ENCODE results near the gene SYNGR1. TPM values are rescaled to one million over a fixed set of nuclear protein-coding genes. Genes with fewer than 3 reads are reported as not detected.

The SYNGR1 gene
- total RNA-seq, 4 donors from 2014 or later = 13.3 to 35.5 (median 21.5) TPM

DNA sequence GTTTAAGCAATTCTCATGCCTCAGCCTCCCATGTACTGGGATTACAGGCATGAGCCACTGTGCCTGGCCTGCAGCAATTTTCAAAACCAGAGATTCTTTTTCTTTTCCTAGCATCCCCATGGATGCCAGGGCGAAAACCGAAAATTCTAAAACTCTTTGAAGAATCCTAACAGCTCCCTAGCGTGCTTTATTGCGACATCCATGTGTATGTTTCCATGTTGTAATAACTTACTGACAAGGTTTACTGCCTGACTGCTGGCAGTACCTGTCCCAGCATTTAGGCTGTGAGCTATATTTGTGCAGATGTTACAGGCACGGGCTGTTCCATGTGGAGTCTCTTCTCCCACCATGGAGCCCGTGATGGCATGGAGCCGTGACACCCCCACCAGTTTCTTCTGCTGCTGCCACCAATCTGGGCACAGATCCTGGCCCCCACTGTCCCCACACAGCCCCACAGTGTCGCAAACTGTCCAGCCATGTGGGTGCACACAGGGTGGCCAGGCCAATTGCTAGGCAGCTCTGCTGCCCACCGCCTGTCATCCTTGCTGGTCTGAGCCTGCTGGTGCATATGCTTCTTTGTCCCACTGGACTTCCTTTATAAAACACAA lies 42.7 kb downstream of the SYNGR1 start:
- TF ChIP-seq, protein P1, sequence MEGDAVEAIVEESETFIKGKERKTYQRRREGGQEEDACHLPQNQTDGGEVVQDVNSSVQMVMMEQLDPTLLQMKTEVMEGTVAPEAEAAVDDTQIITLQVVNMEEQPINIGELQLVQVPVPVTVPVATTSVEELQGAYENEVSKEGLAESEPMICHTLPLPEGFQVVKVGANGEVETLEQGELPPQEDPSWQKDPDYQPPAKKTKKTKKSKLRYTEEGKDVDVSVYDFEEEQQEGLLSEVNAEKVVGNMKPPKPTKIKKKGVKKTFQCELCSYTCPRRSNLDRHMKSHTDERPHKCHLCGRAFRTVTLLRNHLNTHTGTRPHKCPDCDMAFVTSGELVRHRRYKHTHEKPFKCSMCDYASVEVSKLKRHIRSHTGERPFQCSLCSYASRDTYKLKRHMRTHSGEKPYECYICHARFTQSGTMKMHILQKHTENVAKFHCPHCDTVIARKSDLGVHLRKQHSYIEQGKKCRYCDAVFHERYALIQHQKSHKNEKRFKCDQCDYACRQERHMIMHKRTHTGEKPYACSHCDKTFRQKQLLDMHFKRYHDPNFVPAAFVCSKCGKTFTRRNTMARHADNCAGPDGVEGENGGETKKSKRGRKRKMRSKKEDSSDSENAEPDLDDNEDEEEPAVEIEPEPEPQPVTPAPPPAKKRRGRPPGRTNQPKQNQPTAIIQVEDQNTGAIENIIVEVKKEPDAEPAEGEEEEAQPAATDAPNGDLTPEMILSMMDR (IDR thresholded peaks at IDR 0.05) = no peak
- TF ChIP-seq POLR2A (IDR thresholded peaks at IDR 0.05) = no peak
- no peak overlapping the region for H3K4me3 ChIP-seq
- no peaks in the 10 kb centered on the region for H3K9me3 ChIP-seq
- intact Hi-C loops (cut with DNase I) = no loop called here
- DNase-seq = no peak
- no peaks in the 10 kb centered on the region for H3K36me3 ChIP-seq
- H3K4me1 ChIP-seq = peaks cover 3 to 12% (median 6%) of the 10 kb centered on the region in 3 donors
- H3K27me3 ChIP-seq = no peaks in the 10 kb centered on the region
- 61 to 67% methylated on average over 5 to 7 of the region's 9 CpGs for WGBS, 2 donors
- no peak overlapping the region for H3K27ac ChIP-seq

DNA sequence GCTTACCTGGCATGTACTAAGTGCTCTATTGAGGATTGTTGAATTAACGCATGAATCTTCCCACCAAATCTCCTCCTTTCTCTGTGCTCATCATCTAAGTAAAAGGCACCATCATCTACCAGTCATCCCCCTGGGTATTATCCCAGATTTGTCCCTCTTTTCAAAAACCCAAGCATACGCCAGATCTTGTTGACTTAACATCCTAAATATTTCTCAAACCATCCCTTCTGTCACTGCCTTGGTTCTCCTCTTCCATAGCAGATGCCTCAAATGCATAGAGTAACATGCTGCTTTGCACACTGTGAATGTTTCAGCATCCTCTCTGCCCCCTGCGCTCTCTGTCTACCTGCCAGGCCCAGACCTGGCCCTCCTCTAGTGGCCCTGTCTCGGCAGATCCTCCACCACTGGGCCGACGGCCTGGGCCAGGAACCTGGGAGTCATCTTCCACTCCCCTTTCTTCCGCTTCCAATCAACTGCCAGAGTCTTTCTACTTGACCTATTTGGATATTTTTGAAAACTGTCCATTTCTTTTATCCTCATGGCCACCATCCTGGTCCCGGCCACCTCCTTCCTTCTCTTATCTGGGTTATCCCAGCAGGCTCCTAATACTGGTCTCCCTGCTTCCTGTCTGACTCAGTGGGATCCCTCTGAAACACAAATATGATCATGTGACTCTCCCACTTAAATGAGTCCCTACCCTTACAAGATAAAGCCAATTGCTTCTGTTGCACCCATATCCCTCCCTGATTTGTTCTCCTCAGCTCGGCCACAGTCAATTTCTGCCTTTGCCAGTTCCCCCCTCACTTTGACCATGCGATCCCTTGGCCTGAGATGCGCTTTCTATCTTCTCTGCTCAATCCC lies 46.4 kb downstream of the SYNGR1 start:
- H3K4me3 ChIP-seq = no peak overlapping the region
- H3K27me3 ChIP-seq = no peaks in the 10 kb centered on the region
- no peak overlapping the region for H3K27ac ChIP-seq
- peaks cover 7 to 17% (median 11%) of the 10 kb centered on the region in 3 donors for H3K4me1 ChIP-seq
- DNase-seq = no peak
- intact Hi-C loops (cut with DNase I) = no loop called here
- no peaks in the 10 kb centered on the region for H3K9me3 ChIP-seq
- no peaks in the 10 kb centered on the region for H3K36me3 ChIP-seq
- 77 to 89% methylated on average over 11 of the region's 11 CpGs for WGBS, 2 donors
- TF ChIP-seq, protein P1 (IDR thresholded peaks at IDR 0.05) = no peak
- TF ChIP-seq POLR2A (IDR thresholded peaks at IDR 0.05) = no peak

- Histone ChIP-seq H3K27me3 (no peaks in the 10 kb centered on the region), H3K4me1 (peaks cover 7 to 23% (median 13%) of the 10 kb centered on the region in 3 donors), H3K9me3 (no peaks in the 10 kb centered on the region), H3K36me3 (no peaks in the 10 kb centered on the region), H3K4me3 (no peak overlapping the region), H3K27ac (no peak overlapping the region)
- DNase-seq = no peak
- TF ChIP-seq, protein P1 (IDR thresholded peaks at IDR 0.05) = no peak
- TF ChIP-seq POLR2A (IDR thresholded peaks at IDR 0.05) = no peak
- intact Hi-C loops (cut with DNase I) = no loop called here
- 85 to 100% methylated on average over 2 to 3 of the region's 3 CpGs for WGBS, 2 donors
Measured at GRCh38 chr22:39396797-39397195, 47.0 kb downstream of the SYNGR1 start.

DNA sequence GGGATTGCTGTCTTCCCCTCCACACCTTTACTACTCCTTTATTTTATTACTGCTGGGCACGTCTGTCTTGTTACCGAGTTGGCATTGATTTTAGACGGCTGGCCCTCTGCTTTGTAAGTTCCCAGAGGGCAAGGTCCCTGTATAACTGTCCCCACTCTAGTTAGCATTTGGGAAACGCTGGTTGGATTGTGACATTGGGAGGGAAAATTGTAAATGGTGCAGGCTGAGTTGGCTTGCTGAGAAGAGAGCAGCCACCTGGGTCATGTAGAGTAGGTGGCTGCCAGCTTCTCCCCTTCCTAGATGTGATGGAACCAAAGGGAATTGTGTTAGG lies 51.5 kb downstream of the SYNGR1 start:
- intact Hi-C loops (cut with DNase I) = no loop called here
- H3K4me1 ChIP-seq = peaks cover 7 to 40% (median 13%) of the 10 kb centered on the region in 3 donors
- H3K4me3 ChIP-seq = no peak overlapping the region
- 74 to 85% methylated on average over 4 of the region's 4 CpGs for WGBS, 2 donors
- H3K36me3 ChIP-seq = peaks cover 0 to 29% (median 0%) of the 10 kb centered on the region in 3 donors
- DNase-seq = no peak
- no peak overlapping the region for H3K27ac ChIP-seq
- H3K9me3 ChIP-seq = no peaks in the 10 kb centered on the region
- no peak for TF ChIP-seq POLR2A (IDR thresholded peaks at IDR 0.05)
- TF ChIP-seq, protein P1 (IDR thresholded peaks at IDR 0.05) = no peak
- H3K27me3 ChIP-seq = no peaks in the 10 kb centered on the region

All from esophagus squamous epithelium (tissue), 5 donors.